Heart left ventricle (tissue), 13 donors: ENCODE measurements around the gene FOXP1.

Experiments
- POLR2A ChIP-seq, 2 donors: fragments of 450-650 bp; IDR thresholded peaks; one replicate each; pipeline ENCODE4 v1.6.1; 2017; ENCODE audit warnings: antibody characterized with exemption in 2 of 2, mild to moderate bottlenecking in 2 of 2, moderate library complexity in 2 of 2
- TF ChIP-seq, protein P1 (sequence below), 12 donors: fragments of 200-600 bp; sonication (generic) in 4 of 12; IDR thresholded peaks; one replicate each; pipeline versions ENCODE4 v1.5.0 to v1.8.0; 2018 to 2022; ENCODE audit warnings: antibody characterized with exemption in 12 of 12, mild to moderate bottlenecking in 5 of 12
- donor health status: ischemic (EF 13 %, LVEDD 7.1; RV severe dilation, severe dysfunction).
- donor health status: DM: no; HTN: yes; CAD: no.
- donor health status: DM: no; HTN: no; CAD: no.
- donor health status: ischemic (EF 25% LVEDD 6.9; RV normal size, moderate dysfunction).
- donor health status: ischemic (EF 25% LVEDD 5.7; RV mildly dilated, moderate dysfunction).
- donor health status: ischemic (EF 35%, LVEDD 5.7; RV mildly dilated, moderate dysfunction).
- donor health status: nonischemic (EF 11% LVEDD 7.7; RV severe dilation, severe dysfunction).
- donor health status: DM: yes; HTN: yes; CAD: no.
- donor health status: PGD.
- donor health status: ischemic (EF 29% LVEDD 5.4; RV normal size, mild dysfunction).
- donor health status: nonischemic (EF 23%, LVEDD 6.1; RV moderate dilation, normal function).

DNA sequence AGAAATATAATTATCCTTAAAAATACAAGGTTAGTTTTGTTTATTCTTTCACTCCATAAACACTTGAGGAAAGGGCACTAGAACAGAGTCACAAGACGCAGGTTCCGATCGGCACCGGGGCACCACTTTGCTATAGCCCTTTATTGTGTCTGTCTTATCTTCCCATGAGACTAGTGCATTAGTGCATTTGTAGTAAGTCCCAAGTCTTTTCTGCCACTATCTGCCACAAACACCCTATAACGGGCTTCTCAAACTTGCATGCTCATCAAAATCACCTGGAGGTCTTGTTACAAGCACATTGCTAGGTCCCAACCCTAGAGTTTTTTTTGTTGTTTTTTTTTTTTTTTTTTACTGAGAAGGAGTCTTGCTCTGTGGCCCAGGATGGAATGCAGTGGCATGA is 213.1 kb downstream of the FOXP1 start:
- no peak for TF ChIP-seq POLR2A (IDR thresholded peaks at IDR 0.05)
- TF ChIP-seq, protein P1, sequence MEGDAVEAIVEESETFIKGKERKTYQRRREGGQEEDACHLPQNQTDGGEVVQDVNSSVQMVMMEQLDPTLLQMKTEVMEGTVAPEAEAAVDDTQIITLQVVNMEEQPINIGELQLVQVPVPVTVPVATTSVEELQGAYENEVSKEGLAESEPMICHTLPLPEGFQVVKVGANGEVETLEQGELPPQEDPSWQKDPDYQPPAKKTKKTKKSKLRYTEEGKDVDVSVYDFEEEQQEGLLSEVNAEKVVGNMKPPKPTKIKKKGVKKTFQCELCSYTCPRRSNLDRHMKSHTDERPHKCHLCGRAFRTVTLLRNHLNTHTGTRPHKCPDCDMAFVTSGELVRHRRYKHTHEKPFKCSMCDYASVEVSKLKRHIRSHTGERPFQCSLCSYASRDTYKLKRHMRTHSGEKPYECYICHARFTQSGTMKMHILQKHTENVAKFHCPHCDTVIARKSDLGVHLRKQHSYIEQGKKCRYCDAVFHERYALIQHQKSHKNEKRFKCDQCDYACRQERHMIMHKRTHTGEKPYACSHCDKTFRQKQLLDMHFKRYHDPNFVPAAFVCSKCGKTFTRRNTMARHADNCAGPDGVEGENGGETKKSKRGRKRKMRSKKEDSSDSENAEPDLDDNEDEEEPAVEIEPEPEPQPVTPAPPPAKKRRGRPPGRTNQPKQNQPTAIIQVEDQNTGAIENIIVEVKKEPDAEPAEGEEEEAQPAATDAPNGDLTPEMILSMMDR (IDR thresholded peaks at IDR 0.05): no peak
